ENCODE data around the gene C16orf74.

The C16orf74 gene

GRCh38 chr16:85750827-85751697, at the start of gene C16orf74:
C16orf74 (minus strand) TSS chr16:85751096; CDS start chr16:85735217, 15,879 bp downstream.
- DNase-seq (ENCODE audit: low read depth) = peak; percentile 26

DNA sequence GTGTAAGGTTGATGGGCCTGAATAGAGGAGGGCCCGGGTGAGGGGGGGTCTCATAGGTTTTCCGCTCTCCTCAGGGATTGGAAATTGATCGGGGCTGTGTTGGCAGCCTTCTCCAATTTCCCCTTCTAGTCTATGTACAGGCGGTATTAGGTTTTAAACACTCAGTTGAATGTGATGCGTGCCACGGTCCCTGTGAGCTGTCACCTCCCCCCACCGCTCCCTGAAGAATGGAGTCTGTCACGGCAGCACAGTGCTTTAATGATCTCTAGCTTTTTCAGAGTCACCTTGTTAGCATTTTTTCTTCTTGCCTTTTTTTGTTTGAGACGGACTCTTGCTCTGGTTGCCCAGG, 49.4 kb upstream of the C16orf74 start:
- DNase-seq (ENCODE audit: low read depth) = no peak

DNA sequence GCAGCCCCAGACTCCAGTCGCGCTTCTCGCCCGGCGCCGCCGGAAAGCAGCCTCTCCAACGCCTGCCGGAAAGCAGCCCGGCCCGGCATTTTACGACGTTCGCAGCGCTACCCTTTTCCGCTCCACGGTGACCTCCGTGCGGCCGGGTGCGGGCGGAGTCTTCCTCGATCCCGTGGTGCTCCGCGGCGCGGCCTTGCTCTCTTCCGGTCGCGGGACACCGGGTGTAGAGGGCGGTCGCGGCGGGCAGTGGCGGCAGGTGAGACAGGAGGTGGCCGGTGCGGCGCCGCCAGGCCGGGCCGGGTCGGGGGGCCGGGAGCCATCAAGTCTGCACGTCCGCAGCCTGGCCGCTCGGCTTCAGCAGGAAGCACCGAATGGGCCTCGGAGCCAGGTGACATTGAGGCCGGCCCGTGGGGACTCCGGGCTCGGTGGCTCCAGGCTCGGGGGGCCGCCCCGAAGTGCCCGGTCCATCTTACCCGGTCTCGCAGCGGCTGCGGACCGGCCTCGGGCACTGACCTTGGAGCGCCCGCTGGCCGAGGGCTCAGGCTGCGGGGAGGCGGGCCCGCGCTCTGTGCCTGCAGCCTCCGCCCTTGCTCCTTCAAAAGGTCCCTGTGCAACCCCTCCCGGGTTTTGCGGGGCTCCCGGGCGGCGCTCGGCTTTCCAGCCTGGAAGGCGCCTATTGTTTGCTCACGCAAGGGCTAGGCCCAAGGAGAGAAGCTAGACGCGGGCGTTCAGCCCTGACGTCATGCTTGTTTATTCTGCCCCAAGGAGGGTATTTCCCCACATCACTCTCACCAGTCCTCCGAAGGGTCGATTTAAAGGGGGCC, 48.8 kb upstream of the C16orf74 start, which contains the start of the genes COX4I1 and EMC8:
Gene COX4I1, plus strand, starts transcription at position 199 of the 824 bp plus-strand sequence. CDS start 1,511 bp downstream, outside the sequence.
Gene EMC8, minus strand, starts transcription at position 48 of the 824 bp plus-strand sequence. CDS start 249 bp downstream, outside the sequence.
- peak; percentile 95 for DNase-seq (ENCODE audit: low read depth)

DNA sequence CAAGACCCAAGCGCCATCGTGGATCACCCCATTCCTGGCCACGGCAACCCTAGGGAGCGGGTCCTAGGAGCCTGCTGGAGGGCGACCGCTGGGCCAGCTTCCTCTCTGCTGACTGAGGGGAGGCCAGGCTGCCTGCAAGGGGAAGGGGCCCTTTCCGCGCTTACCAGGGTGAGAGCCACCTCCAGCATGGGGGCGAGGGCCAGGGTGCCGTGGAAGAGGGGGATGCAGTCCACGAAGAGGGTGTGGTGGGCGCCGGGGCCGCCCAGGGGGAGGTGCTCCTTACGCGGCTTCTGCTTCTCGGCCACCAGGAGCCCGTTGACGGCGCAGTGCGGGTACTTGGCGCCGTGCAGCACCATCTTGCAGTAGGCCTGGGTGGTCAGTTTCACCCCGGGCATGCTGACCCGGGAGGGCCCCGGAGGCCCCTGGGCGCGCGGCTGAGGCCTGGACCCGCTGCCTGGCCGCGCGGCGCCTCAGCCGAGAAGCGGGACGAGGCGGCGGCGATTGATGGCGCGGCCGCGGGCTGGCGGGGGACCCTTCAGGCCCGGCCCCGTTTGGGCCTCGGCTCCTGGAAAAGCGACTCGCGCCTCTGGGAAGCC, 48.1 kb upstream of the C16orf74 start:
- peak; percentile 21 for DNase-seq (ENCODE audit: low read depth)

DNA sequence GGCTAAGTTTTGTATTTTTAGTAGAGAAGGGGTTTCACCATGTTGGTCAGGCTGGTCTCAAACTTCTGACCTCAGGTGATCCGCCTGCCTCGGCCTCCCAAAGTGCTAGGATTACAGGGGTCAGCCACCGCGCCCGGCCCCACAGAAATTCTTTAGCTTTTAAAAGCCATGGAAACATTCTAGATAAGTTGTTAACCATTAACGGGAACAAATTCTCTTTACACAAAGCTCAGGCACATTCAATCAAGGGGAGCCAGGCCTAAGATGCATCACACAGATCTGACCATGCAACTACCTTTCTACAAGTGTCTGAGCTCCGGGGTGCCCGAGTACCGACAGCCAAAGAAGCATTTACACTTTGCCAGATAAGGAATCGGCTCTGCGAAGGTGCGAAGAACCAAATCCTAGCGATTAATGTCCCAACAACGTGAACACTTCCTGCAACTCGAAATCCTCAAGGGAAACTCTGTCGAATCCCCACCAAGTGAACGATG, 47.4 kb upstream of the C16orf74 start:
- DNase-seq (ENCODE audit: low read depth) = no peak

DNA sequence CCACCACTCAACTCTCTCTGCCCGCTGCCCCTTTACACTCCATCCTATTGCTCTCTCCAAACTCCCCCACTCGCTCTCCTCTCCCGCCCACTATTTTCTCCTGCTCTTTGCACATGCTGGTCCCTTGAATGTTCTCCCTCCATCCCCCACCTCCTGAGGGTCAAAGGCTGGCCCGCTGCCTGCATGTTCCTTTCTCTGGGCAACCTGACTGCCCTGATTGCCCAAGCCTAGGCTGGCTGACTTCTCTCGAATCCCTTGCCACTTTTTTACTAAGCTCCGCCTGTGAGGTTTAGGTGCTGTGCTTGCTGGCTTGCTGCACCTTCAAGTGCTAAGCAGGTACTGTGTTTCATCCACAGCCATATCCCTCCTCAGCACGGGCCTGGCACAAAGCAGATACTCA, 45.7 kb upstream of the C16orf74 start:
- DNase-seq (ENCODE audit: low read depth) = no peak

DNA sequence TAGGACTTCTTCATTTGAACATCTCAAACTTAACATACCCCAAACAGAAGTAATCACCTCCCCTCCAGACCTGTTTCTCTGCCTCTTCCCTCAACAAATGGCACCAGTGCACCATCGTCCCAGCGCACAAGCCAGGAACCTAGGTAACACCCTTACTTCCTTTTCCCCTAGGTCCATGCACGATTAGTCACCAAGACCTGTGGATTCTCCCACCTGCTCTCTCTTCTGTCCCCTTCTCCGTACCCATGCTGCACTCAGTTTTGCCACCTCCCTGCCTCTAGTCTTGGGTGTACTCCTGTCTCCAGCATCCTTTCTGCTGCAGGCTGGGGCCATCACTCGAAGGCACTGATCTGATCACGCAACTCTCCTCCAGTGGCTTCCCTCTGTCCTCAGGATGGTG, 45.3 kb upstream of the C16orf74 start:
- DNase-seq (ENCODE audit: low read depth) = no peak

- DNase-seq (ENCODE audit: low read depth) = no peak
These were observed 43.8 kb upstream of the C16orf74 start for GRCh38 chr16:85794696-85795095.

- no peak for DNase-seq (ENCODE audit: low read depth)
These were observed 42.9 kb upstream of the C16orf74 start for GRCh38 chr16:85793662-85794298.

DNA sequence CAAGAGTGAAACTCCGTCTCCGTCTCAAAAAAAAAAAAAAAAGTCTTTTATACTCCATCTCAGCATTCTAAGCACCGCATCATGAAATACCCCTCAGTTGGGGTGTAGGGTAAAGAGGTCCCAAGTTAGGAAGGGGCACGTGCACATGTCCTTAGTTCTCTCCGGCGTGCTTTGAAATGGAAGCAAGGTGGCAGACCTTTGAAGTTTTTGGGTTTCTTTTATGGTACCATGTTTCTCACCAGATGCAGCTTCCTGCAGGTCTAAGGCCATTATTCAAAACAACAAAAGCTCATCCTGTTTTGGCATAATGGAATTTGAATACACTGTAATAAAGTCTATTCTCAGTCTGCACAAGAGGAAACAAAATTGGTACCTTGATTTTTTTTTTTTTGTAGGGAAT, 38.9 kb upstream of the C16orf74 start:
- no peak for DNase-seq (ENCODE audit: low read depth)

DNA sequence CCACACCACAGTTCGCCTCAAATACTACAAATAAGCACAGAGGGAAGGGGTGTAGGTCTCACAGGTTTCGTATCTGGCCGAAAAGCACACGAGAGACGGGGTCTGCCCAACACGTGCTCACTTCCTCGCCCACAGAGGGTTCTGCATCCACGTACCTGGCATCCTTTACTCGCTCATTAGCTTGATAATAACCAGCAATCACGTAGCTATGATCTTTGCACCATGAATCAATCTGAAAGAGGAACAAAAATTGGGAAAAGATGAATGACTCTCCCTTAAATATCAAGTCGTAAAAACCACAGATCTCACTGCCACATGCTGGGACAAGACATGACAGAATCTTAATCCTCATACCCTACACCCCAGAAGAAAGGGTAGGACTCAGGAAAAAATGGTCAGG, 37.9 kb upstream of the C16orf74 start:
- DNase-seq (ENCODE audit: low read depth) = no peak

- peak; percentile 81 for DNase-seq (ENCODE audit: low read depth)
These were observed 35.0 kb upstream of the C16orf74 start for GRCh38 chr16:85785927-85786326.

- DNase-seq (ENCODE audit: low read depth) = no peak
These were observed 33.9 kb upstream of the C16orf74 start for GRCh38 chr16:85784813-85785212.

GRCh38 chr16:85783441-85783840, 32.5 kb upstream of the C16orf74 start:
- no peak for DNase-seq (ENCODE audit: low read depth)

DNA sequence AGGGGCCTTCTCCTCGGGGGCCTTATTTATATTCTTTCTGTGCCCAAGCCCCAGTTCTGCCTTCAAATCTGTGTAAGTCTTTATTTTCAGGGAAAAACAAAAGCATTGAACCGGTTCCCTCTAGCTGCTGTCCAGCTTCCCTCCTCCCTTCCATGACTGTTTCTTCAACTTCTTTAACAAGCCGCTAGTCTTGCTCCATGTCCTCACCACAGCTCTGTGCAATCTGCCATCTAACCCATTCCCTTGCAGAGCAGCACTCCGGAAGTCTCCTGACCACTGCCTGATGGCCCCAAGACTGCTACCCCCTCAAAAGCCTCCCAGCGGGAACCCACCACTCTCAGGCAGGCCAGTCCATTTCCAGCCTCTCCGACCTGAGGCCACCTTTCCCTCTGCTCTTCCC, 31.6 kb upstream of the C16orf74 start:
- DNase-seq (ENCODE audit: low read depth) = peak; percentile 45

GRCh38 chr16:85781695-85782370, 30.9 kb upstream of the C16orf74 start:
- DNase-seq (ENCODE audit: low read depth) = peak; percentile 83

GRCh38 chr16:85781156-85781555, 30.3 kb upstream of the C16orf74 start:
- DNase-seq (ENCODE audit: low read depth) = no peak

DNA sequence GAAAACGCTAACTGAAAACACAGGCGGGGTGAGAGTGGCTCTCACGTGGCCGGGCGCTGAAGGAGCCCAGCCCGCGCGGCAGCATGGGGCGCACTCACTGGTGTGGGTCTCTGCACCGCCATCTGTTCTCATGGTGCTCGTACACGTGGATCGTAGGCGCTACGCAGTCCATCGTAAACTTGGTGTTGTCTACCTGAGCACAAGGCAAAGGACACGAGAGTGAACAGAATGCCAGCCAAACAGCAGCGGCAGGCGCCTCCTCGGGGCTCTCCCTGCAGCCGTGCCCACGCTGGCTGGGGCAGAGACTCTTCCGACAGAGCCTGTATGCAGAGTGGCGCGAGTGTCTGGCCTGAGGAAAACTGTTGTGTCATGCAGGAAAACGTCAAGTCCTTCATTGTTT, 29.4 kb upstream of the C16orf74 start:
- DNase-seq (ENCODE audit: low read depth) = no peak

- DNase-seq (ENCODE audit: low read depth) = no peak
These were observed 28.0 kb upstream of the C16orf74 start for GRCh38 chr16:85778873-85779272.

DNA sequence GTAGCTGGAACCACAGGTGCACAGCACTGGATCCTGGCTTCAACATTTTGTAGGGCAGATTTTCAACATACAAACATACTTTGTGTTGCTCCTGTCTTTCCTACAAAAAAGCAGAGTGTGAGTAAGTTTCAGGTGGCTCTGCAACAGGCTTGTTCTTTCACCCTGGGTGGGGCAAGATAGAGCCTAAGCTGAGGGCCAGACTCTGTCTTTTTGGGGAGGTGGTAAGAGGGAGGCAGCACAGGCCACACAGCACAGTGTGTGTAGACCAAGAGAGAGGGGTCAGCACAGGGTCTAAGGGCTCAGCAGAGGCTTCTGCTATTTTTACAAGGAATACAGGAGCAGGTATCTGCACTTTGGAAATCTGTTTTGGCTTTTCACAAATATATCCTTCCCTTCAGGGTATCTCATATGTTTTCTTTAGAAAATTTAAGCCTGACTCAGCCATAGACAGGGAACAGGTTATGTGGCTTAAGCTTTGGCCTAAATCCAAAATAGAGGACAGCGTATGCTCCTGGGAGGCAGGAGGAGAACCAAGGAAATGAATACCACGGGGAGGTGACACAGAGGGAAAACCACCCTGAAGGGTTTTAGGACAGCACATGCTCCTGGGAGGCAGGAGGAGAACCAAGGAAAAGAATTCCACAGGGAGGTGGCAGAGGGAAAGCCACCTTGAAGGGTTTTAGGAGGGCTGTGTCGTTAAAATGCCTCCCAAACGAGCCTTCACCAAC, 26.9 kb upstream of the C16orf74 start:
- no peak for DNase-seq (ENCODE audit: low read depth)

DNA sequence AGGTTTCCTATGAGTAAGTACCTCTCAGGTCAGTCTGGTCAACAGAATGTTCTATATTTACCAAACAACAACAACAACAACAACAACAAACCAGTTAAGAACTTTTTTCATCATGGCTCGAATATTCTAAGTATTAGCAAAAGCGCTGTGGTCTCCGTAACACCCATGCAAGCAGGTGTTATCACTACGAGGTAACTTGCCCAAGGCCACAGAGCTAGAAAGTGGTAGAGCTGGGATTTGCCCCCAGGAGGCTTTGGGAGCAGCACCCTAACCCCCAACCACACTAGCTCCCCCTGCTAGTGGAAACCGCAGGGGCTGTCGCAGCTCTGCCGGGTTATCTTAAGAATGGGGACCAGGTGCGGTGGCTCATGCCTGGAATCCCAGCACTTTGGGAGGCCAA, 23.9 kb upstream of the C16orf74 start:
- no peak for DNase-seq (ENCODE audit: low read depth)

All from fibroblast of gingiva (primary cell).